ENCODE data around the gene ARHGAP12. TPM values are rescaled to one million over a fixed set of nuclear protein-coding genes. Genes with fewer than 3 reads are reported as not detected.
"Not testable (repeated sequence)": the region's sequence is repeated elsewhere in the genome, so short reads cannot be mapped to it uniquely, and the experiment has no call there.

The ARHGAP12 gene
- polyA plus RNA-seq, 1 donor: 22.7 TPM

- DNase-seq: no peak
Measured at GRCh38 chr10:31926160-31926559, 2.5 kb downstream of the ARHGAP12 start.

- no peak for DNase-seq
Measured at GRCh38 chr10:31924833-31925232, 3.8 kb downstream of the ARHGAP12 start.

- no peak for DNase-seq
Measured at GRCh38 chr10:31923389-31923788, 5.2 kb downstream of the ARHGAP12 start.

- DNase-seq: no peak
Measured at GRCh38 chr10:31921031-31921430, 7.6 kb downstream of the ARHGAP12 start.

GRCh38 chr10:31920538-31920937, 8.1 kb downstream of the ARHGAP12 start:
- DNase-seq: no peak

- no peak for DNase-seq
Measured at GRCh38 chr10:31918671-31919409, 9.8 kb downstream of the ARHGAP12 start.

GRCh38 chr10:31914370-31914769, 14.3 kb downstream of the ARHGAP12 start:
- DNase-seq: no peak

- DNase-seq: no peak
Measured at GRCh38 chr10:31912898-31913850, 15.5 kb downstream of the ARHGAP12 start.

- DNase-seq: no peak
Measured at GRCh38 chr10:31912289-31912688, 16.3 kb downstream of the ARHGAP12 start.

GRCh38 chr10:31910016-31910415, 18.6 kb downstream of the ARHGAP12 start:
- DNase-seq: no peak

- no peak for DNase-seq
Measured at GRCh38 chr10:31908157-31908556, 20.5 kb downstream of the ARHGAP12 start.

GRCh38 chr10:31906039-31906438, 22.6 kb downstream of the ARHGAP12 start:
- no peak for DNase-seq

- no peak for DNase-seq
Measured at GRCh38 chr10:31905586-31905985, 23.0 kb downstream of the ARHGAP12 start.

GRCh38 chr10:31902625-31903024, 26.0 kb downstream of the ARHGAP12 start:
- DNase-seq: no peak

GRCh38 chr10:31897506-31897905, 31.1 kb downstream of the ARHGAP12 start:
- no peak for DNase-seq

- no peak for DNase-seq
Measured at GRCh38 chr10:31896968-31897384, 31.7 kb downstream of the ARHGAP12 start.

GRCh38 chr10:31895722-31896121, 32.9 kb downstream of the ARHGAP12 start:
- DNase-seq: not testable (repeated sequence)

GRCh38 chr10:31888442-31888841, 40.2 kb downstream of the ARHGAP12 start:
- DNase-seq: no peak

- DNase-seq: no peak
Measured at GRCh38 chr10:31887850-31888249, 40.8 kb downstream of the ARHGAP12 start.

GRCh38 chr10:31886885-31887284, 41.7 kb downstream of the ARHGAP12 start:
- DNase-seq: no peak

- no peak for DNase-seq
Measured at GRCh38 chr10:31885971-31886370, 42.7 kb downstream of the ARHGAP12 start.

GRCh38 chr10:31884386-31884785, 44.2 kb downstream of the ARHGAP12 start:
- no peak for DNase-seq

GRCh38 chr10:31883397-31883796, 45.2 kb downstream of the ARHGAP12 start:
- DNase-seq: no peak

- DNase-seq: no peak
Measured at GRCh38 chr10:31878486-31878885, 50.1 kb downstream of the ARHGAP12 start.

Data from hindlimb muscle (tissue), 1 donor.